GM21526 (cell line): ENCODE results near the gene PROK1.

Source experiments
- ATAC-seq: cut with Tn5 transposase; IDR thresholded peaks from one replicate; pipeline ENCODE4 v1.9.1; 2021; ENCODE audit warnings: moderate library complexity; ENCODE audit not compliant: unreplicated experiment, low FRiP score

Gene PROK1

GRCh38 chr1:110464340-110464739 lies 13.4 kb downstream of the PROK1 start:
- no peak for ATAC-seq

- ATAC-seq, result no peak
Observed at GRCh38 chr1:110465038-110465813, 14.3 kb downstream of the PROK1 start.

GRCh38 chr1:110465814-110466380 lies 14.9 kb downstream of the PROK1 start:
- no peak for ATAC-seq

GRCh38 chr1:110466646-110467280 lies 15.8 kb downstream of the PROK1 start:
- ATAC-seq, result no peak

- no peak for ATAC-seq
Observed at GRCh38 chr1:110471131-110471530, 20.2 kb downstream of the PROK1 start.

GRCh38 chr1:110472546-110472945 lies 21.6 kb downstream of the PROK1 start:
- ATAC-seq, result no peak

- ATAC-seq, result no peak
Observed at GRCh38 chr1:110474444-110474843, 23.5 kb downstream of the PROK1 start.

GRCh38 chr1:110475362-110476027 lies 24.5 kb downstream of the PROK1 start:
- ATAC-seq, result no peak

GRCh38 chr1:110476028-110476765 lies 25.2 kb downstream of the PROK1 start:
- no peak for ATAC-seq

- ATAC-seq, result no peak
Observed at GRCh38 chr1:110477041-110477440, 26.1 kb downstream of the PROK1 start.

GRCh38 chr1:110477445-110477957 lies 26.6 kb downstream of the PROK1 start:
- ATAC-seq, result no peak

GRCh38 chr1:110477967-110478640 lies 27.2 kb downstream of the PROK1 start:
- no peak for ATAC-seq

- ATAC-seq, result no peak
Observed at GRCh38 chr1:110478886-110479285, 27.9 kb downstream of the PROK1 start.

- no peak for ATAC-seq
Observed at GRCh38 chr1:110480356-110481096, 29.6 kb downstream of the PROK1 start.

GRCh38 chr1:110481968-110482623 lies 31.1 kb downstream of the PROK1 start:
- no peak for ATAC-seq

GRCh38 chr1:110482662-110483307 lies 31.8 kb downstream of the PROK1 start:
- ATAC-seq, result no peak

GRCh38 chr1:110483308-110483685 lies 32.3 kb downstream of the PROK1 start:
- ATAC-seq, result no peak

GRCh38 chr1:110484801-110485200 lies 33.9 kb downstream of the PROK1 start:
- ATAC-seq, result no peak
